Cardiac ventricle fibroblast (primary cell): ENCODE data around the gene GRIA3. TPM values are rescaled to one million over a fixed set of nuclear protein-coding genes. Genes with fewer than 3 reads are reported as not detected.

Experiments
- total RNA-seq: library from RNA; depleted of rRNA; stranded (reverse); fragments of >200 nt; gene quantifications from 2 replicates; pipeline ENCODE4 v1.2.3, GENCODE V29; 2015

Gene GRIA3
- total RNA-seq: 0.20 and 0.69 TPM in 2 replicates

DNA sequence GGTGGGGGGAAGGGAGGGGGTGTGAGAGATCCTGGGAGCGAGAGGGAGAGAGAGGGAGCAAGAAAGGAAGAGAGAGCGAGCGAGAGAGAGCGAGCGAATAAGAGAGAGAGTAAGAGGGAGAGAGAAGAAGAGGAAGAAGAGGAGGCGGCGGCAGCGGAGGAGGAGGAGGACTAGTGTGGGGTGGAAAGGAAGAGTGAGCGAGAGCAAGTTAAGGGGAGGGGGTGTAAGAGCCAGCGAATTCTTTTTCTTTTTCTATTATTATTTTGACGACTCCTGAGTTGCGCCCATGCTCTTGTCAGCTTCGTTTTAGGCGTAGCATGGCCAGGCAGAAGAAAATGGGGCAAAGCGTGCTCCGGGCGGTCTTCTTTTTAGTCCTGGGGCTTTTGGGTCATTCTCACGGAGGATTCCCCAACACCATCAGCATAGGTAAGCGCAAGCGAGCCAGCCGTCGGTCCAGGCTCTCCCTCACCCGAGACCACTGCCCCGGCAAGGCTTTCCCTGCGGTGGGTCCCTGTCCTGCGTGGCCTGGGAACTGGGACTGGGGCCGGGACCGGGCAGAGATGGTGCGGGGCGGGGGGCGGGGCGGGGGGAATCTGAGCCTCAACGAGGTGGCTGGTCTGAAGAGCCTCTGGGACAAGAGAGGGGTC is at the start of gene GRIA3:
GRIA3 (plus strand) TSS at position 60 of the 647 bp plus-strand sequence; CDS start at position 318, 258 bp downstream.

